ENCODE results near the gene KLF17. TPM values are rescaled to one million over a fixed set of nuclear protein-coding genes. Genes with fewer than 3 reads are reported as not detected.
"Not testable (repeated sequence)": the region's sequence is repeated elsewhere in the genome, so short reads cannot be mapped to it uniquely, and the experiment has no call there.

The KLF17 gene
- total and polyA plus RNA-seq, 10 donors = 0.26 TPM; not detected in 9

GRCh38 chr1:44113095-44113609 lies 5.5 kb upstream of the KLF17 start:
- Histone ChIP-seq H3K4me1 (no peaks in the 10 kb centered on the region), H3K4me3 (no peak overlapping the region)

GRCh38 chr1:44114098-44114497 lies 4.5 kb upstream of the KLF17 start:
- intact Hi-C loops (cut with DNase I; ENCODE audit: low total_unique reads) = no loop called here
- 83 to 92% (median 90%) methylated on average over 7 of the region's 7 CpGs for WGBS, 5 donors

More at GRCh38 chr1:44113095-44113609, 5.5 kb upstream of the KLF17 start:
- Histone ChIP-seq H3K9me3 (no peaks in the 10 kb centered on the region), H3K27ac (no peak overlapping the region), H3K36me3 (no peaks in the 10 kb centered on the region), H3K27me3 (replicated peaks in 1 of 7) (peaks cover 0 to 2% (median 0%) of the 10 kb centered on the region in 7 donors)
- intact Hi-C loops (cut with DNase I; ENCODE audit: low total_unique reads) = no loop called here
- no peak for DNase-seq
- WGBS, 5 donors = 64 to 78% (median 71%) methylated on average over 2 of the region's 2 CpGs
- no peak for TF ChIP-seq CTCF (IDR thresholded peaks at IDR 0.05 in 8 of 11, conservative IDR thresholded peaks at IDR 0.05 in 3 of 11)
- TF ChIP-seq POLR2AphosphoS5 (IDR thresholded peaks at IDR 0.05) = no peak
- TF ChIP-seq POLR2A (IDR thresholded peaks at IDR 0.05) = no peak

GRCh38 chr1:44117272-44117671 lies 1.3 kb upstream of the KLF17 start:
- DNase-seq; H3K4me3 ChIP-seq; H3K27me3 ChIP-seq (replicated peaks in 1 of 7); H3K9me3 ChIP-seq; H3K27ac ChIP-seq; H3K4me1 ChIP-seq; H3K36me3 ChIP-seq; intact Hi-C loops (cut with DNase I; ENCODE audit: low total_unique reads): not testable (repeated sequence)
- WGBS, 5 donors = 94 to 98% (median 97%) methylated on average over 10 of the region's 10 CpGs

More at GRCh38 chr1:44114098-44114497, 4.5 kb upstream of the KLF17 start:
- H3K36me3 ChIP-seq = no peaks in the 10 kb centered on the region
- H3K27me3 ChIP-seq (replicated peaks in 1 of 7) = no peaks in the 10 kb centered on the region
- no peak for TF ChIP-seq CTCF (IDR thresholded peaks at IDR 0.05 in 8 of 11, conservative IDR thresholded peaks at IDR 0.05 in 3 of 11)
- TF ChIP-seq POLR2AphosphoS5 (IDR thresholded peaks at IDR 0.05) = no peak
- TF ChIP-seq POLR2A (IDR thresholded peaks at IDR 0.05) = no peak
- no peaks in the 10 kb centered on the region for H3K9me3 ChIP-seq
- no peak overlapping the region for H3K4me3 ChIP-seq
- no peaks in the 10 kb centered on the region for H3K4me1 ChIP-seq
- no peak overlapping the region for H3K27ac ChIP-seq
- DNase-seq = no peak

GRCh38 chr1:44119525-44119924 lies 904 bp downstream of the KLF17 start:
- Histone ChIP-seq H3K9me3 (no peaks in the 10 kb centered on the region), H3K4me3 (no peak overlapping the region), H3K36me3 (no peaks in the 10 kb centered on the region), H3K27ac (no peak overlapping the region), H3K27me3 (replicated peaks in 1 of 7) (peaks cover 0 to 10% (median 0%) of the 10 kb centered on the region in 7 donors), H3K4me1 (no peaks in the 10 kb centered on the region)
- intact Hi-C loops (cut with DNase I; ENCODE audit: low total_unique reads) = no loop called here
- TF ChIP-seq POLR2AphosphoS5 (IDR thresholded peaks at IDR 0.05) (no peak), POLR2A (IDR thresholded peaks at IDR 0.05) (no peak), CTCF (IDR thresholded peaks at IDR 0.05 in 8 of 11, conservative IDR thresholded peaks at IDR 0.05 in 3 of 11) (no peak)
- WGBS, 5 donors = 80 to 89% (median 84%) methylated on average over 6 of the region's 6 CpGs
- no peak for DNase-seq
